HG03139 (cell line): ENCODE measurements around the gene LRRC57.
A peak's percentile ranks its signal among the peaks of the same experiment; 100 is the strongest.
"Not testable (repeated sequence)": the region's sequence is repeated elsewhere in the genome, so short reads cannot be mapped to it uniquely, and the experiment has no call there.

Experiments
- ATAC-seq: cut with Tn5 transposase; IDR thresholded peaks from one replicate; pipeline ENCODE4 v1.9.1; 2021; ENCODE audit not compliant: unreplicated experiment

The LRRC57 gene

DNA sequence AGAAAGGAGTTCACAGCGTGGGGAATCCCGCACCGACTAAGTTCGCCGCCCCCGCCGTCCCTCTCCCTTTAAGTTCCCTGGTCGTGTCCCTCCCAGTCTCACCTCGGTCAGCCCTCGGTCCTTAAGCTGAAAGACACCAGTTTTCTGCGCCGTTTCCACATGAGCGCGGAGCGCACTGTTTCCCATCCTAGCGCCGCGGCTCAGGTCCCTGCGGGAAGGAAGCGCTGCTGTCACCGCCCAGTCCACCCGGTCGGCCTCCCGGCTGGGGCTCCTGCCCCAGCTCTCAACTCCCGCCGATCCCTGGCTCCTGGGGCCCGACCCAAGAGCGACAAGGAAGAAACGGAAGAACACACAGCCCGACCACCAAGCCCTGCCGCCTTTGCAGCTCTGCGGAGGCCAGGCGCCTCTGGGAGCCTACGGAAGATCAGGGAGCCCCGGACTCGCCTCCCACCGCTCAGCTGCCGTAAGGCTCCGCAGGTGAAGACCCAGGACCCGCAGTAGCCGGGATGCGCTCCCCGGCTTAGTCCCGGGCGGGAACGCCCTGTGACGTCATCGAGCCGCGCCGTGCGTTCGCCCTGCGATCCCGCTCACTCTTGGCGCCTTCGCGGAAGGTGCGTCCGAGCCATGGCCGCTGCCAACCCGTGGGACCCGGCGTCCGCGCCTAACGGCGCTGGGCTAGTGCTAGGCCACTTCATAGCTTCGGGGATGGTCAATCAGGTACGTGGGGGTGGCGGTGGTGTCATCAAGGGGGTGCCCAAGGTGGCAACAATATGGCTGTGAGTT lies at the start of gene LRRC57, which contains the start of gene HAUS2:
LRRC57 (minus strand) TSS at position 545 of the 783 bp plus-strand sequence; CDS start at position 186, 359 bp downstream.
HAUS2 (plus strand) TSS at position 590 of the 783 bp plus-strand sequence; CDS start at position 625, 35 bp downstream.
- ATAC-seq, result peak; percentile 71

- ATAC-seq, result no peak
Measured at GRCh38 chr15:42595626-42596240, 47.1 kb upstream of the LRRC57 start.

DNA sequence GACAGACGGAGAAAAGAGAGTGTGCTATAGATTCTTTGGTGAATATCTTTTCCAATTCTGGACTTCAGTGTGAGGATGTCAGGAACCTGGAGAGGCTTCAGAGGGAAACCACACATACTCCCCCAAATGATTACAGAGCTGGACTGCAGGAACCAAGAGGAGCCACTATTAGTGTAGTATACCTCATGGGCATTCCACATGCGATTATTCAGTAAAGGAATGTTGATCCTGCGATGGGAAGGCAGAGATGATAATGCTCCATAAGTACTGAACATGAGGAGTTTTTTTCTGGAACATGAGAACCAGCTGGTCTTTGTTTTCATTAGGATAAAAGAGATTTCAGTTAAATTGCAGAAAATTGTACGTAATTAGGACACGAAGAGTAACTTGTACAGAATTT lies 45.5 kb upstream of the LRRC57 start:
- no peak for ATAC-seq

GRCh38 chr15:42593143-42593542 lies 44.5 kb upstream of the LRRC57 start:
- ATAC-seq, result no peak

DNA sequence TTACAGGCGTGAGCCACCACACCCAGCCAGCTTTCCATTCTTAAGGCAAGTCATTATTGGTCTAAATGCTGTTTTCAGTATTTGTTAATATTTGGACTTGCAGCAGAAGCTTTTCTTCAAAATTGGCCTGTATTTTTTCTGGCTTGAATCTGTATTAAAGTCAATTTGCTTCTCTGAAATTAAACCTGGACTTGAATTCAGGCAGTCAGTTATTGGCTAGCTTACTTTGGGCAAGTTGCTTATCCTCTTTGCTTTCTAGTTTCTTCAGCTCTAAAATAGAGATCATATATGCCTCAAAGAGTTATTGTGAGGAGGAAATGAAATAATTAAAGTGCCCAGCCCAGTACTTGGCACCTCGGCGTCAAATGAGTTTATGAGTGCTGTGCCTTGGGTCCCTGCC lies 44.1 kb upstream of the LRRC57 start:
- ATAC-seq, result no peak

GRCh38 chr15:42591238-42591934 lies 42.8 kb upstream of the LRRC57 start:
- no peak for ATAC-seq

- no peak for ATAC-seq
Measured at GRCh38 chr15:42590619-42591237, 42.1 kb upstream of the LRRC57 start.

DNA sequence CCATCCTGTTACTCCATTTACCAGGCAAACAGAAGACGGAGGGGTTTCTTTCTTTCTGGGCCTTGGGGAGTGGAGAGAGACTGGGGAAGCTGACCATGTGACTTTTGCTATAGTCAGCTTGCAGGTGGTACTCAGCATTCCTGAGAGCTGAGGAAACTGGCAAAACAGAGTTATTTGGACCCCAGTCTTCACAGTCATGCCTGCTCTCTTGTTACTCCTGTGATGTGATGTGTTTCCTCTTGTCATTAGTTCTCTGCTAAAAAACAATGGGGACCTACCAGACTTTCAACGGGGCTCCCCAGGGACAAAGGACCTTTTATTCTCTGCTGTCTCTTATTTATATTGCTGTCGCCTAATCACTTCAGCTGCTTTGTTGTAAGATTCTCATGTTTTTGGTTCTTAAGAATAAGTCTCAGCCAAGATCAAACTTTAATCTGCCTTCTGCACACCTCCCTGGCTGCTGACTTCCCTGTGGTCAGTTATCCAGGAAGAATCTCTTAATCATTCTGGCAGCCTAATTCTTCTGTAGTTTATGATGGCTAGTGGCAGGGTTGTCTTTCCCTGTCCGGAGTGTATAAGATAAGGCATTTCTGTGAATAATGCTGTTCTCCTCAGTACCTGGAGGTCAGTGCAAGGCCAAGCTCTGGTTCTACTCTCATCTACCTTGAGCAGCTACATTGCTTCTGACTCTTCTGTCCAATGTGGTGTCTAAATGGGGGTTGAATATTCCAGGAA lies 35.6 kb upstream of the LRRC57 start:
- ATAC-seq, result no peak

DNA sequence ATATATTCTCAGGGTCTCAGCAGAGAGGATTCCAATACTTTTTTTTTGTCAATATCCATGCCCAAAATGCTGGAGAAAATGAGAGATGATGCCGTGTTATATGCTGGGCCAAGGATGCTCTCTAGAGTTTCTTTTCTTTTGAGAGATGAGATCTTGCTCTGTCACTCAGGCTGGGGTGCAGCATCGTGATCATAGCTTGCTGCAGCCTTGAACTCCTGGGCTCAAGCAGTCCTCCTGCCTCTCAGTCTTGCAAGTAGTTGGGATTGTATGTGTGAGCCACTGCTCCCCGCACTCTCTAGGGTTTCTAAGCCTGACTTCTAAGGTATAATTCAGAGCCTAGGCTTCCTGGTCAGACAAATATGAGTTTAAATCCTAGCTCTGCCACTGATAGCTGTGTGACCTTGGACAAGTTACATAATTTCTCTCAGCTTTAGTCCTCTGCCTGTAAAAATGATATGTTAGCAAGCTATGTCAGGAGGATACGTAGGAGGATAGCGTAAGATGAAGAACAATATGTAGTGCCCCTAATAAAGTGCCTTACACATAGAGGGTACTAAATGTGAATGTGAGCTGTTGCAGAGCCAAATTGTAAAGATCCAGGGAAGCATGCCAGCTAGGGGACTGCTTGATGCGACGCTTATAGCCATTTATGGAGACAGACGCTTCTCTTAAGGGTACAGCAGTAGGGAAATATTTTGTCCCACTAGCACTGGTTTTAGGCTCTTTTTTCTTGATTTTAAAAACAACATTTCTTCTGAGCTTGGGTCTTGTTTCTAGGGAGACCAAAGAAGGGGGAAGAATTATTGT lies 34.2 kb upstream of the LRRC57 start:
- no peak for ATAC-seq

GRCh38 chr15:42581272-42581730 lies 32.7 kb upstream of the LRRC57 start:
- ATAC-seq, result peak; percentile 59

DNA sequence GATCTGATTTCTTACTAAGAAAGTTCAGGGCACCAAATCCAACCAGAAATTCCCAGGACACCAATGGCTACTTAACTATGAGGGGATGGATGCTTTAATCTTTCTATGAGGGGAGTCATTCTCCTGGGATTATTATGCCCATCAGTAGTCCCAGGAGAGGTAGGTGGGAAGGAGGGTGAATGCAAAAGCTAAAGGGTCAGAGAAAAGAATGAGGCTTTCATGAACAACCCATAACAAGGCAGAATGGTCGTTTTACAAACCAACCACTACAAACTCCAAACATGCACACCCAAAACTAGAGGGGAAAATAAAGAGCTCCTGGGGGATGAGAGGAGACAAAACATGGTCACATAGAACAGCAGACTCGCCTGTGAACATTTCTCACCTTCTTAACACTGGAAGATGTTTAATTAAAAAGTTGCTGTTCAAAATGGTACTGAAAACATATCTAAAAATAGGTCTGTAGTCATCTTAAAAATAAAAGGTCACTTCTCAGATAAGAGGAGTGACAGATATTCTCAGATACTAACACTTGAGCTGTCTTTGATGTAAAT lies 30.5 kb upstream of the LRRC57 start:
- ATAC-seq, result no peak

GRCh38 chr15:42577514-42578031 lies 29.0 kb upstream of the LRRC57 start:
- ATAC-seq, result no peak

- no peak for ATAC-seq
Measured at GRCh38 chr15:42576776-42577175, 28.2 kb upstream of the LRRC57 start.

GRCh38 chr15:42576040-42576594 lies 27.5 kb upstream of the LRRC57 start:
- ATAC-seq, result no peak

- ATAC-seq, result peak; percentile 79
Measured at GRCh38 chr15:42575188-42576039, 26.8 kb upstream of the LRRC57 start, which contains the start of gene STARD9. TSS of gene STARD9 (plus strand) at chr15:42575606. CDS start at chr15:42575716, 110 bp downstream.

- ATAC-seq, result no peak
Measured at GRCh38 chr15:42558739-42559138, 10.1 kb upstream of the LRRC57 start.

DNA sequence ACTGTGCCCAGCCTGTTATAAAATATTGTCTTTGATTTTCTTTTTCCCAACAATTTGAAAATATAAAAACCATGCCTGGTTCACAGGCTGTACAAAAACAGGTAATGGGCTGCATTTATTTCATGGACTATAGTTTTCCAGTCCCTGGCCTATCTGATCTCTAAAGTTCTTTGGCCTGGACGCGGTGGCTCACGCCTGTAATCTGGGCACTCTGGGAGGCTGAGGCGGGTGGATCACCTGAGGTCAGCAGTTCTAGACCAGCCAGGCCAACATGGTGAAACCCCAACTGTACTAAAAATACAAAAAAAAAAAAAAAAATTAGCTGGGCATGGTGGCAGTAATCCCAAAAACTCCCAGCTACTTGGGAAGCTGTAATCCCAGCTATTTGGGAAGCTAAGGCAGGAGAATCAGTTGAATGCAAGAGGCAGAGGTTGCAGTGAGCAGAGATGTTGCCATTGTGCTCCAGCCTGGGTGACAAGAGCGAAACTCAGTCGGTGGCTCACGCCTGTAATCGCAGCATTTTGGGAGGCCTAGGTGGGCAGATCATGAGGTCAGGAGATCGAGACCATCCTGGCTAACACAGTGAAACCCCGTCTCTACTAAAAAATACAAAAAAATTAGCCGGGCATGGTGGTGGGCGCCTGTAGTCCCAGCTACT lies 8.1 kb upstream of the LRRC57 start:
- not testable (repeated sequence) for ATAC-seq
